ENCODE measurements around the gene EIF4A3.

GRCh38 chr17:80114758-80115157 lies 32.2 kb downstream of the EIF4A3 start:
- TF ChIP-seq CTCF (IDR thresholded peaks at IDR 0.05; ENCODE audit: poor library complexity) = no peak
- no peak for TF ChIP-seq EZH2 (IDR thresholded peaks at IDR 0.05; ENCODE audit: borderline replicate concordance)
- no peak for TF ChIP-seq EZH2phosphoT487 (IDR thresholded peaks at IDR 0.05; ENCODE audit: low read depth, severe bottlenecking, unreplicated experiment)

All from hepatocyte (in vitro differentiated cells).